Tibial nerve (tissue), 4 donors: ENCODE results near the gene ARL4C.

ENCODE experiments used
- CTCF ChIP-seq, 5 experiments: fragments of 200-600 bp in 3 of 5; fragments of 450-650 bp in 2 of 5; sonication (generic) in 3 of 5; IDR thresholded peaks; one replicate each; pipeline ENCODE4 v1.5.1; 2016 to 2019; ENCODE audit warnings: antibody characterized with exemption in 5 of 5, mild to moderate bottlenecking in 3 of 5, moderate library complexity in 2 of 5
- EP300 ChIP-seq, 2 donors: sonication (generic); formaldehyde crosslinking; IDR thresholded peaks; one replicate each; pipeline ENCODE4 v1.6.1; 2017; ENCODE audit warnings: antibody characterized with exemption in 2 of 2, mild to moderate bottlenecking in 1 of 2

- TF ChIP-seq CTCF (IDR thresholded peaks at IDR 0.05) (no peak), EP300 (IDR thresholded peaks at IDR 0.05) (no peak)
Measured at GRCh38 chr2:234469251-234469845, 27.5 kb downstream of the ARL4C start.
